ENCODE measurements around the gene LIF. TPM values are rescaled to one million over a fixed set of nuclear protein-coding genes. Genes with fewer than 3 reads are reported as not detected.
A peak's percentile ranks its signal among the peaks of the same experiment; 100 is the strongest.

The LIF gene
- total RNA-seq, 2 experiments from 2014 or later = 0.06 TPM; not detected in 1

DNA sequence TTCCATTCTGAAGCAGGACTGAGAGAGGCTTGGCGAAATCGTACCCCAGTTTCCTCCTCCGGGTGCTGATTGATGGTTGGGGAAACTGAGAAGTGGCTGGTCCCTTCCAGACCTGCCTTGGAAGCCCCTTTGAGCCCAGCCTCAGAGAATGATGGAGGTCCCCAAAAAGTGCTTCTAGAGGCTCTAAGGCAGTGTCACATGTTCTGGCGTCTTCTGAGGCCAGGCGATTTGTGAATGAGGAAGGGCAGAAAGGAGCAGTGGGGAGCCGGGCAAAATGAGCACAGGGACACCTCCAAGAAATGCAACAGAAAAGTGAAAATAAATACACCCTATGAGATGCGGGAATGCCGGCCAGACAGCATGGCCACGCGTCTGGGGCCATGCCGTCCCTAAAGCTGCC, 1.0 kb upstream of the LIF start:
- DNase-seq (ENCODE audit: low spot score) = no peak
- H3K4me1 ChIP-seq (ENCODE audit: insufficient read depth, low read length, poor library complexity, severe bottlenecking) = no peaks in the 10 kb centered on the region
- BruUV-seq (replicated peaks) = no TSS peak
- H3K4me3 ChIP-seq (ENCODE audit: low read depth, low read length, poor library complexity, severe bottlenecking) = no peak overlapping the region
- no peaks in the 10 kb centered on the region for H4K20me1 ChIP-seq (ENCODE audit: insufficient read depth, low read length)
- H3K4me2 ChIP-seq (ENCODE audit: low read length) = no peak overlapping the region
- intact Hi-C loops (cut with micrococcal nuclease; ENCODE audit: unreplicated experiment) = no loop called here
- TF ChIP-seq EZH2phosphoT487 (IDR thresholded peaks at IDR 0.05; ENCODE audit: borderline replicate concordance, low read depth, low read length) = no peak
- TF ChIP-seq, protein P1, sequence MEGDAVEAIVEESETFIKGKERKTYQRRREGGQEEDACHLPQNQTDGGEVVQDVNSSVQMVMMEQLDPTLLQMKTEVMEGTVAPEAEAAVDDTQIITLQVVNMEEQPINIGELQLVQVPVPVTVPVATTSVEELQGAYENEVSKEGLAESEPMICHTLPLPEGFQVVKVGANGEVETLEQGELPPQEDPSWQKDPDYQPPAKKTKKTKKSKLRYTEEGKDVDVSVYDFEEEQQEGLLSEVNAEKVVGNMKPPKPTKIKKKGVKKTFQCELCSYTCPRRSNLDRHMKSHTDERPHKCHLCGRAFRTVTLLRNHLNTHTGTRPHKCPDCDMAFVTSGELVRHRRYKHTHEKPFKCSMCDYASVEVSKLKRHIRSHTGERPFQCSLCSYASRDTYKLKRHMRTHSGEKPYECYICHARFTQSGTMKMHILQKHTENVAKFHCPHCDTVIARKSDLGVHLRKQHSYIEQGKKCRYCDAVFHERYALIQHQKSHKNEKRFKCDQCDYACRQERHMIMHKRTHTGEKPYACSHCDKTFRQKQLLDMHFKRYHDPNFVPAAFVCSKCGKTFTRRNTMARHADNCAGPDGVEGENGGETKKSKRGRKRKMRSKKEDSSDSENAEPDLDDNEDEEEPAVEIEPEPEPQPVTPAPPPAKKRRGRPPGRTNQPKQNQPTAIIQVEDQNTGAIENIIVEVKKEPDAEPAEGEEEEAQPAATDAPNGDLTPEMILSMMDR (conservative IDR thresholded peaks at IDR 0.05; ENCODE audit: low read length) = no peak
- H3K9me2 ChIP-seq (ENCODE audit: insufficient read depth, low read length) = no peaks in the 10 kb centered on the region
- H3K27ac ChIP-seq (ENCODE audit: low read depth, low read length, poor library complexity, severe bottlenecking) = no peak overlapping the region
- no peaks in the 10 kb centered on the region for H3K36me3 ChIP-seq (ENCODE audit: insufficient read depth, low read length)
- no peak overlapping the region for H2AFZ ChIP-seq (ENCODE audit: low read length)
- no peaks in the 10 kb centered on the region for H3K79me2 ChIP-seq (ENCODE audit: insufficient read depth, low read depth, low read length)
- ChIA-PET POLR2A (no interaction called here), CTCF (ENCODE audit: unreplicated experiment) (no interaction called here)
- no peaks in the 10 kb centered on the region for H3K9me3 ChIP-seq (ENCODE audit: low read length)

DNA sequence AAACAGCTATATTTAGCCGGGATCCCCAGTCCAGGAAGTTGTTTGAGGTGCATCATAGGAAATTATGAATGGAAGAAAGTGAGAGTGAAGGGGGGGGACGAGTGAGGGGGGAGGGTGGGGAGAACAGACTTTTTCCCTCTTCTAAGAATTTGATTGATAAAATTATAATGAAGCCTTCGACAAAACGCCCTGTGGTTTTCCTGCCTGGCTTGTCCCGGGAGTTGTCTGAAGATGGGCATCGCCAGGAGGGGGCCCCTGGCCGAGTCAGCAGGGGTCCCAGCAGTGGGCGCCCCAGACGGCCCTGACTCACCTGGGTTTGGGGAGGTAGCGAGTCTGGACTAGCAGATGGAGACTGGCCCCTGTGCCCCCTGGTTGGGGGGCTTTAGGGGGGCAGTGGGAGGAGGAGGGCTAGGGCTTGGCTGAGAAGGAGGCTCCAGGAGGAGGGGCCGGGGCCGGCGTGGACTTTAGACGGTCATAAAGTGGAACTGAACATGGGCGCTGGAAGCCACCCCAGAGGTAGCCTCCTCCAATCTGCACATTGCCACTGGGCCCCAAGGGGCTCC, 336 bp upstream of the LIF start:
- no peaks in the 10 kb centered on the region for H4K20me1 ChIP-seq (ENCODE audit: insufficient read depth, low read length)
- no peaks in the 10 kb centered on the region for H3K9me3 ChIP-seq (ENCODE audit: low read length)
- ChIA-PET CTCF (ENCODE audit: unreplicated experiment) (no interaction called here), POLR2A (no interaction called here)
- H3K36me3 ChIP-seq (ENCODE audit: insufficient read depth, low read length) = no peaks in the 10 kb centered on the region
- no peaks in the 10 kb centered on the region for H3K4me1 ChIP-seq (ENCODE audit: insufficient read depth, low read length, poor library complexity, severe bottlenecking)
- no peaks in the 10 kb centered on the region for H3K79me2 ChIP-seq (ENCODE audit: insufficient read depth, low read depth, low read length)
- 0 out of 2 replicates have a peak overlapping the region, but pooled peaks have one; percentile 12 for H3K4me2 ChIP-seq (ENCODE audit: low read length)
- TF ChIP-seq, protein P1 (conservative IDR thresholded peaks at IDR 0.05; ENCODE audit: low read length) = 0 out of 2 replicates have a peak, but pooled peaks have one; percentile 6
- no peak for TF ChIP-seq EZH2phosphoT487 (IDR thresholded peaks at IDR 0.05; ENCODE audit: borderline replicate concordance, low read depth, low read length)
- H3K9me2 ChIP-seq (ENCODE audit: insufficient read depth, low read length) = no peaks in the 10 kb centered on the region
- intact Hi-C loops (cut with micrococcal nuclease; ENCODE audit: unreplicated experiment) = no loop called here
- no peak overlapping the region for H3K4me3 ChIP-seq (ENCODE audit: low read depth, low read length, poor library complexity, severe bottlenecking)
- no peak overlapping the region for H2AFZ ChIP-seq (ENCODE audit: low read length)
- H3K27ac ChIP-seq (ENCODE audit: low read depth, low read length, poor library complexity, severe bottlenecking) = no peak overlapping the region
- DNase-seq (ENCODE audit: low spot score) = no peak
- no TSS peak for BruUV-seq (replicated peaks)

DNA sequence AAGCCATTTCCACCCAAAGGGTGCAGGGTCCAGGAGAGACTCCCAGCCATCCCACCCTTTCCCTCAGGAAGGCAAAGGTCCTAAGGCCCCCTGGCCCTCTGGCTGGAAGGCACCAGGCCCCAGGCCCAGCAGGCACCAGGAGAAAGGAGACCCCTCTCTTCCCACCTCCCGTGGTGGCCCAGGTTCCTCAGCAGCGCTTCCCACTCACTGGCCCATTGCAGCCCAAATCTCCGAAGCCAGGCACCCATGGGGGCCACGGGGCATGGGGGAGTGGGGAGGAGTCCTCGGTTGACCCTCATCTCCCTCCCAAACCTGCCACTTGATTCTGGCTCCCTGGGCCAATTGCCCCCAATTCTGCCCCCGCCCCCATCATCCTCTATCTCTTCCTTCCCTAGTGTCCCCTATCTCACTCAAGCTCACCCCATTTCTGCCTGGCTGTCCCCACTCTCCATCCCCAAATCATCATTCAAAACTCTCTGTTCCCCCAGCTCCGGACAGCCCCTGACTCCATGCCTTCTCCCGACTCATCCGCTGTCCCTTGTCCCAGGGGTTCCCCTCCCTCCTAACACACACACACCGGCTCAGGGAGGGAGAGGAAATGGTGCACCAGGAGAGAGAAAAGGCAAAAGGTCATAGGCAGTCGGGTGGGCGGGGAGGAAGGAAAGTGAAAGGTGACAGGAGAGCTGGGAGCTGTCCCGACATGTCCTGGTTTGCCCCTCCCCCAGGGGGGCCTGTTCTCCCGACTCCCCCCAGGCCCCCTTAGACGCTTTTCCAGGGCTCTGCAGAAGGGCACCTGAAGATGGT, 1.2 kb downstream of the LIF start:
- DNase-seq (ENCODE audit: low spot score) = no peak
- Histone ChIP-seq H3K4me3 (ENCODE audit: low read depth, low read length, poor library complexity, severe bottlenecking) (no peak overlapping the region), H4K20me1 (ENCODE audit: insufficient read depth, low read length) (no peaks in the 10 kb centered on the region), H3K9me3 (ENCODE audit: low read length) (no peaks in the 10 kb centered on the region), H3K9me2 (ENCODE audit: insufficient read depth, low read length) (no peaks in the 10 kb centered on the region), H3K4me2 (ENCODE audit: low read length) (no peak overlapping the region), H3K36me3 (ENCODE audit: insufficient read depth, low read length) (no peaks in the 10 kb centered on the region), H2AFZ (ENCODE audit: low read length) (no peak overlapping the region), H3K79me2 (ENCODE audit: insufficient read depth, low read depth, low read length) (no peaks in the 10 kb centered on the region), H3K4me1 (ENCODE audit: insufficient read depth, low read length, poor library complexity, severe bottlenecking) (peaks cover 12% of the 10 kb centered on the region), H3K27ac (ENCODE audit: low read depth, low read length, poor library complexity, severe bottlenecking) (no peak overlapping the region)
- CTCF ChIA-PET (ENCODE audit: unreplicated experiment) = no interaction called here
- no TSS peak for BruUV-seq (replicated peaks)
- TF ChIP-seq EZH2phosphoT487 (IDR thresholded peaks at IDR 0.05; ENCODE audit: borderline replicate concordance, low read depth, low read length) = no peak
- TF ChIP-seq, protein P1 (conservative IDR thresholded peaks at IDR 0.05; ENCODE audit: low read length) = no peak
- POLR2A ChIA-PET = no interaction called here
- intact Hi-C loops (cut with micrococcal nuclease; ENCODE audit: unreplicated experiment) = no loop called here

Measured in OCI-LY7 (cell line).